PFSK-1 (cell line): ENCODE measurements around the gene ALDH18A1.

Source experiments
- FOXP2 ChIP-seq: optimal IDR thresholded peaks from 2 replicates; pipeline ENCODE3; 2011; ENCODE audit warnings: borderline replicate concordance, control low read depth, inconsistent platforms; ENCODE audit not compliant: insufficient read depth; ENCODE audit errors: extremely low read length, extremely low read depth
- POLR2AphosphoS5 ChIP-seq: IDR thresholded peaks from 2 replicates; pipeline ENCODE4 v1.6.1; 2012; ENCODE audit warnings: low read depth, mild to moderate bottlenecking, control low read depth, low read length, moderate library complexity
- SIN3A ChIP-seq: IDR thresholded peaks from 2 replicates; pipeline ENCODE4 v1.6.1; 2012; ENCODE audit warnings: mild to moderate bottlenecking, low read length, moderate library complexity, borderline replicate concordance; ENCODE audit not compliant: insufficient read depth
- TAF1 ChIP-seq: IDR thresholded peaks from 2 replicates; pipeline ENCODE4 v1.6.1; 2012; ENCODE audit warnings: low read length, control low read depth, borderline replicate concordance; ENCODE audit not compliant: insufficient read depth
- TF ChIP-seq, protein P1 (sequence below), 2 experiments: IDR thresholded peaks; 2 replicates each; pipeline versions ENCODE4 v1.6.1 to v1.8.0; 2011 to 2012; ENCODE audit warnings: low read depth in 2 of 2, low read length in 2 of 2, control low read depth in 1 of 2, inconsistent platforms in 1 of 2, mild to moderate bottlenecking in 1 of 2, moderate library complexity in 1 of 2; ENCODE audit not compliant: insufficient read depth in 1 of 2

The ALDH18A1 gene

DNA sequence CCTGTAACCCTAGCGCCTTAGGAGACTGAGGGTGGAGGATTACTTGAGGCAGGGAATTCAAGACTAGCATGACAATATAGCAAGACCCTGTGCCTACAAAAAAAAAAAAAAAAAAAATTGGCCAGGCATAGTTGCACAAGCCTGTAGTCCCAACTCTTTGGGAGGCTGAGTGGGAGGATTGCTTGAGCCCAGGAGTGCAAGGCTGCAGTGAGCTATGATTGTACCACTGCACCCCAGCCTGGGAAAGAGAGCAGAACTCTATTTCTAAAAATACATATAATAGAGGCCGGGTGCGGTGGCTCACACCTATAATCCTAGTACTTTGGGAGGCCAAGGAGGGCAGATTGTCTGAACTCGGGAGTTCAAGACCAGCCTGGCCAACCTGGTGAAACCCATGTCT, 85.1 kb downstream of the ALDH18A1 start:
- no peak for TF ChIP-seq FOXP2
- no peak for TF ChIP-seq SIN3A
- TF ChIP-seq, protein P1, sequence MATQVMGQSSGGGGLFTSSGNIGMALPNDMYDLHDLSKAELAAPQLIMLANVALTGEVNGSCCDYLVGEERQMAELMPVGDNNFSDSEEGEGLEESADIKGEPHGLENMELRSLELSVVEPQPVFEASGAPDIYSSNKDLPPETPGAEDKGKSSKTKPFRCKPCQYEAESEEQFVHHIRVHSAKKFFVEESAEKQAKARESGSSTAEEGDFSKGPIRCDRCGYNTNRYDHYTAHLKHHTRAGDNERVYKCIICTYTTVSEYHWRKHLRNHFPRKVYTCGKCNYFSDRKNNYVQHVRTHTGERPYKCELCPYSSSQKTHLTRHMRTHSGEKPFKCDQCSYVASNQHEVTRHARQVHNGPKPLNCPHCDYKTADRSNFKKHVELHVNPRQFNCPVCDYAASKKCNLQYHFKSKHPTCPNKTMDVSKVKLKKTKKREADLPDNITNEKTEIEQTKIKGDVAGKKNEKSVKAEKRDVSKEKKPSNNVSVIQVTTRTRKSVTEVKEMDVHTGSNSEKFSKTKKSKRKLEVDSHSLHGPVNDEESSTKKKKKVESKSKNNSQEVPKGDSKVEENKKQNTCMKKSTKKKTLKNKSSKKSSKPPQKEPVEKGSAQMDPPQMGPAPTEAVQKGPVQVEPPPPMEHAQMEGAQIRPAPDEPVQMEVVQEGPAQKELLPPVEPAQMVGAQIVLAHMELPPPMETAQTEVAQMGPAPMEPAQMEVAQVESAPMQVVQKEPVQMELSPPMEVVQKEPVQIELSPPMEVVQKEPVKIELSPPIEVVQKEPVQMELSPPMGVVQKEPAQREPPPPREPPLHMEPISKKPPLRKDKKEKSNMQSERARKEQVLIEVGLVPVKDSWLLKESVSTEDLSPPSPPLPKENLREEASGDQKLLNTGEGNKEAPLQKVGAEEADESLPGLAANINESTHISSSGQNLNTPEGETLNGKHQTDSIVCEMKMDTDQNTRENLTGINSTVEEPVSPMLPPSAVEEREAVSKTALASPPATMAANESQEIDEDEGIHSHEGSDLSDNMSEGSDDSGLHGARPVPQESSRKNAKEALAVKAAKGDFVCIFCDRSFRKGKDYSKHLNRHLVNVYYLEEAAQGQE (IDR thresholded peaks at IDR 0.05; ENCODE audit: insufficient read depth in 1 of 2, low read depth in 2 of 2, low read length in 2 of 2): no peak
- no peak for TF ChIP-seq POLR2AphosphoS5
- TF ChIP-seq TAF1: no peak

DNA sequence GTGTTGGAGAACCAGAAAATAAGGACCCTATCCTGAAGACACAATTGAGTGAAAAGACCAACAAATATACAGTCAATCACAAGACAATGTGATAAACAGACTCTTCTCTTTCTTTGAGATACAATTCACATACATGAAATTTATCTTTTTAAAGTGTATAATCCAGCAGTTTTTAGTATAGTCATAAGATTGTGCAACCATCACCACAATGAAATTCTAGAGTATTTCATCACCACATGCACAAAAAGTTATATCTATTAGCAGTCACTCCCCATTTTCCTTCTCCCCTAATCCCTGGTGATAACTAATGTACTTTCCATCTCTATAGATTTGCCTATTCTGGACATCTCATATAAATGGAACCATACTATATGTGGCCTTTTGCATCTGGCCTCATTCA, 87.1 kb downstream of the ALDH18A1 start:
- TF ChIP-seq SIN3A: no peak
- TF ChIP-seq POLR2AphosphoS5: no peak
- TF ChIP-seq, protein P1 (IDR thresholded peaks at IDR 0.05; ENCODE audit: insufficient read depth in 1 of 2, low read depth in 2 of 2, low read length in 2 of 2): no peak
- TF ChIP-seq TAF1: no peak
- TF ChIP-seq FOXP2: no peak

DNA sequence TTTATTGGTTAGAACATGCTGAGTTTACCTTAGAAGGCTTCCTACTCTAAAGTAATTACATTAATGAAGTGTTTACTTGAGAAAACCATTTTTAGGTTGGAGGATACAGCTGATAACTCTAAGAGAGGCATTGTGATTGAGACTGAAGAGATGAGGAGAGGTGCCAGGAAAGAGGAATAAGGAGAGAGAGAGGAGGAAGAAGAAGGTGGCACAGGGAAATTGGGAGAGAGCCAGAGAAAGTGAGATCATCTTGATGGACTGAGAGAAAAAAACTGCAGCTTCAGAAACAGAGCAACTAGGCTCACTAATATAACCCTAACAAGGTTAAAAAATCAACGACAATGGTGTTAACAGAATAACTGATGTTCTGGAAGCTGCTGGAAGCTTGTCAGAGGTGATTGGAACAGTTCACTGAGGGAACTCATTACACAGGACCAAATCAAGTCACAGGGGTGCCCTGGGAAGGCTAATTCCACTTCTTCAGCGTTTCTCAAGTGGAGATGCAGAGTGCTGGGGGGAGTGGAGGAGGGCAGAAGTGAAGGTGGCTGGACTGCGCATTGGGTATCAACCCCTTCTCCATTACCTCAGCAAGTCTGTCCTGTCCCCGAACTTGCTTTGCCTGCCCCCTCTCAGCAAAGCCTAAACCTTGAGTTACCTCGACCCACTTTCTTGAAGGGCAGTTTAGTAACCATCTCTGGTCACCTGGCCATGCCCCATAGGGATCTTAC, 88.4 kb downstream of the ALDH18A1 start:
- TF ChIP-seq TAF1: no peak
- TF ChIP-seq SIN3A: no peak
- no peak for TF ChIP-seq POLR2AphosphoS5
- TF ChIP-seq, protein P1 (IDR thresholded peaks at IDR 0.05; ENCODE audit: insufficient read depth in 1 of 2, low read depth in 2 of 2, low read length in 2 of 2): no peak
- no peak for TF ChIP-seq FOXP2

DNA sequence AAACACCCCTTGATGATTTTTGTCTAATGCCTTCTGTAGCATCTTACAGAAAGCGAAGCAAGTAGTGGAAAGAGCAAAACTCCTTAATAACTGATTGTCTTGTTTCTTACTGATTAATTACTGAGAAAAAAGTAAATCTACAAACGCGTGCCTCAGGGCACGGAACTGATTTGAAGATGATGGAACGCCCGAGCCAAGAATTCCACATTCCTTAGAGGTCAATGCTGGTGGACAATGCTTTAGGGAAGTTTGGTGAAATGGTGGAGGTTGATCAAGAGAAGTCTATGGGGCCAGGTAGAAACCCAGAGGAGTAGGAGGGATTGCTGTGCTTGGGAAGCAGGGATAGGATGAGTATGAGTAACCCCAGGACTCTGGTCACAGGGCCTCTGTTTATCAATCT, 90.4 kb downstream of the ALDH18A1 start:
- TF ChIP-seq, protein P1 (IDR thresholded peaks at IDR 0.05; ENCODE audit: insufficient read depth in 1 of 2, low read depth in 2 of 2, low read length in 2 of 2): no peak
- TF ChIP-seq FOXP2 (no peak), TAF1 (no peak), POLR2AphosphoS5 (no peak), SIN3A (no peak)

DNA sequence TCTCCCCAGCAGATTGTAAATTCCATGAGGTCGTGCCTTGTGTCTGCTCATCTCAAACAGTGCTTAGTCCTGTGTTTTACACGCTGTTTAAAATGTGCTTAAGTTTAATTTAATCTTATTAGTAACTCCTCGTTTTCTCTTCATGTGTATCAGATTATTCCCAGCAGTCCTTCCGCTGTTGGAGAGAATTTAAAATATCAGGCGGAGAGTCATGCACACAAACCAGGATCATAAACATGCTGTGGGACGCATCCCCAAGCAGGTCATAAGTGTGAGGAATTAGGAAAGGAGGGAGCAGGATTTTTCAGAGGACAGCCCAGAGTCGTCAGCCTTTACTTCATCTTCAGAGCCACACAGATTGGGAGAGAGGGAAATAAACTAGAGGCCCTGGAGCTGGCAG, 91.2 kb downstream of the ALDH18A1 start:
- TF ChIP-seq SIN3A: no peak
- TF ChIP-seq FOXP2: no peak
